T-helper 2 cell treated with Interferon-gamma antibody and Interleukin-4, amounts not matched to agents 100 ng/mL and 5 ng/mL, for 36 hours (primary cell): ENCODE results near the gene ZNF322. TPM values are rescaled to one million over a fixed set of nuclear protein-coding genes. Genes with fewer than 3 reads are reported as not detected.

Experiments
- intact Hi-C: fragments of 100-400 bp; cut with micrococcal nuclease; formaldehyde crosslinking; loops from one replicate; pipeline ENCODE4 v1.15.1; 2023
- total RNA-seq: library from RNA; stranded (reverse); gene quantifications from 2 replicates; pipeline ENCODE4 v1.2.3, GENCODE V29; 2022

Gene ZNF322
- total RNA-seq, 1 donor from 2014 or later, result 11.7 TPM

DNA sequence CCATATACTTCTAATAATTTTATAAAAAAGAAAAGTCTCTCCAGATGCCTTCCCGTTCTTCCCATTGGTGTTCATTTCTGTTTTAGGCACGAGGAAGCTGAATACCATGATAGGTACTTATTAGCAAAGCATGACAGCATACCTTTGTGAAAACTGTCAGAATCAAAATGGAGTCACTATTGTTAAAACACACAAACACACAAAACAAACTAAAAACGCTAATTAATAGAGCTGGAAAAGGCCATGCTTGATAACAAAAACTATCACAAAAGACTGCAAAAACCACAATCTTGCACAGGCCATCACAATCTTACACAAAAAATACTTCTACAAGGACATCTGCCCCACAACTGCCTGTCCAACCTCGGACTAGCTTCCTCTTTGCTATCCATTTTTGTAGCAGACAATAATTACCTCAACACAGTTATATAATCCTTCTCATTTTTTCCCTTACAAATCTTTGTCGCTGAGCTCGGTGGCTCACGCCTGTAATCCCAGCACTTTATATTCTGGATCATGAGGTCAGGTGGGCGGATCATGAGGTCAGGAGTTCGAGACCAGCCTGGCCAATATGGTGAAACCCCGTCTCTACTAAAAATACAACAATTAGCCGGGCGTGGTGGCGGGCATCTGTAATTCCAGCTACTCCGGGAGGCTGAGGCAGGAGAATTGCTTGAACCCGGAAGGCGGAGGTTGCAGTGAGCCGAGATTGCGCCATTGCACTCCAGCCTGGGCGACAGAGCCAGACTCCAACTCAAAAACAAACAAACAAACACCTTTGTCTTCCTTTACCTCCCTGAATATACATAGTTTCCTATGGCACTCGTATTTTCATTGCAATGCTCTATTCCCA, 66.0 kb downstream of the ZNF322 start:
- intact Hi-C loops, result no loop called here

DNA sequence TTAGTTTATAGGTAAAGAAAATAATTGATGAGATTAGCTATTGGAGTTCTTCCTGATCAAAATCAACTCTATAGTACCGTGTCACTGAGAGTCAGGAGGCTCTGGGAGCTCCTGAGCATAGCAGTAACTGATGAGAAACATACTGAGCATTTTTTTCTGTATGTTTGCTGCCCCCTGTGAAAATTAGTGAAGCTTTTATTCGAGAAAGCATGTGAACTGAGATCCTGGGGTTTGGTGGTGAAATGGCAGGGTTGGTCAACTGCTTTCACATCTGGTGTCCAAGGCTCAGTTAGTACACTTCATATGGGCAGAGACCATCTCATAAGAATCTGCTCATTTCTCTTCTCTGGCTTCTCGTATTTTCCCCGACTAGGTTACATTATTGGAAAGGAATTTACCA, 66.9 kb downstream of the ZNF322 start:
- intact Hi-C loops, result no loop called here

DNA sequence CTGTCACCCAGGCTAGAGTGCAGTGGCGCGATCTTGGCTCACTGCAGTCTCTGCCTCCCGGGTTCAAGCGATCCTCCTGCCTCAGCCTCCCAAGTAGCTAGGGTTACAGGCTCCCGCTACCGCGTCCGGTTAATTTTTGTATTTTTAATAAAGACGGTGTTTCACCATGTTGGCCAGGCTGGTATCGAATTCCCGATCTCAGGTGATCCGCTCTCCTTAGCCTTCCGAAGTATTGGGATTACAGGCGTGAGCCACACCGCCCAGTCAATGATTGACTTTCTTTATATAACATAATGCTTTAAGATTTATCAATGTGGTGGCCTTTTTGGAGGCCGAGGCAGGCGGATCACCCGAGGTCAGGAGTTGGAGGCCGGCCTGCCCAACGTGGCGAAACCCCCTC, 70.6 kb downstream of the ZNF322 start:
- intact Hi-C loops, result no loop called here

Other genes with a start within 250 kb of the ZNF322 start
- 73.0 and 77.3 TPM in 2 replicates for gene BTN3A3, start 219.2 kb downstream of the ZNF322 start, total RNA-seq
- gene BTN2A1, start 201.8 kb downstream of the ZNF322 start, total RNA-seq, result 25.5 and 27.4 TPM in 2 replicates
- not detected in 2 replicates for gene BTN1A1, start 159.4 kb downstream of the ZNF322 start, total RNA-seq
- gene HMGN4, start 121.4 kb downstream of the ZNF322 start, total RNA-seq, result 79.4 and 80.9 TPM in 2 replicates
- gene ABT1, start 62.8 kb downstream of the ZNF322 start, total RNA-seq, result 26.6 and 27.2 TPM in 2 replicates